Measurements from ENCODE around the gene CHRNB2. TPM values are rescaled to one million over a fixed set of nuclear protein-coding genes. Genes with fewer than 3 reads are reported as not detected.
A peak's percentile ranks its signal among the peaks of the same experiment; 100 is the strongest.

CHRNB2 gene
- total and polyA plus RNA-seq, 2 experiments from 2014 or later = 0.70 TPM; not detected in 1

DNA sequence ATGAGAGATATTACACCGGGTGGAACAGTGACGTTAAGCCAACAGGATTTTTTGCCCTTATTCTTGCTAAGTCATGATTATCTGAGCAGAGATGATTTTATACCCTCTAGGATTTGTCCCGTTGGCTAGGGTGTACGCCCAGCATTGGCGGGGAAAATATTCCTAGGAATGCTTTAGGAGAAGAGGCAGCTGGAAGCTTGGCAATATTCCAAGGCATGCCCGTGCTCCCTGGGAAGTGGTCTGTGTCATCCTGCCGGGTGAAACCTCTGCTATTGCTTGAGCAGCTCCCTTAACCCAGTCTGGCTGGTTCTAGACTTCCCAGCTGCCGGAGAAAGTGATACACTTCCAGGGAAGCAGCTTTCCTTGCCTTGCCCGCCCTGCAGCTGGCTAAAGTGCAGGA lies 16.2 kb downstream of the CHRNB2 start:
- TF ChIP-seq, protein P1, sequence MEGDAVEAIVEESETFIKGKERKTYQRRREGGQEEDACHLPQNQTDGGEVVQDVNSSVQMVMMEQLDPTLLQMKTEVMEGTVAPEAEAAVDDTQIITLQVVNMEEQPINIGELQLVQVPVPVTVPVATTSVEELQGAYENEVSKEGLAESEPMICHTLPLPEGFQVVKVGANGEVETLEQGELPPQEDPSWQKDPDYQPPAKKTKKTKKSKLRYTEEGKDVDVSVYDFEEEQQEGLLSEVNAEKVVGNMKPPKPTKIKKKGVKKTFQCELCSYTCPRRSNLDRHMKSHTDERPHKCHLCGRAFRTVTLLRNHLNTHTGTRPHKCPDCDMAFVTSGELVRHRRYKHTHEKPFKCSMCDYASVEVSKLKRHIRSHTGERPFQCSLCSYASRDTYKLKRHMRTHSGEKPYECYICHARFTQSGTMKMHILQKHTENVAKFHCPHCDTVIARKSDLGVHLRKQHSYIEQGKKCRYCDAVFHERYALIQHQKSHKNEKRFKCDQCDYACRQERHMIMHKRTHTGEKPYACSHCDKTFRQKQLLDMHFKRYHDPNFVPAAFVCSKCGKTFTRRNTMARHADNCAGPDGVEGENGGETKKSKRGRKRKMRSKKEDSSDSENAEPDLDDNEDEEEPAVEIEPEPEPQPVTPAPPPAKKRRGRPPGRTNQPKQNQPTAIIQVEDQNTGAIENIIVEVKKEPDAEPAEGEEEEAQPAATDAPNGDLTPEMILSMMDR (IDR thresholded peaks at IDR 0.05; ENCODE audit: poor library complexity) = no peak
- TF ChIP-seq EZH2phosphoT487 (IDR thresholded peaks at IDR 0.05; ENCODE audit: low read depth, severe bottlenecking, unreplicated experiment) = no peak
- TF ChIP-seq EZH2 (IDR thresholded peaks at IDR 0.05; ENCODE audit: borderline replicate concordance) = no peak
- H3K4me2 ChIP-seq = no peak overlapping the region
- no peaks in the 10 kb centered on the region for H3K4me1 ChIP-seq (ENCODE audit: insufficient read depth)
- H3K27ac ChIP-seq = no peak overlapping the region
- no peaks in the 10 kb centered on the region for H3K36me3 ChIP-seq (replicated peaks; ENCODE audit: insufficient read depth, low read depth)
- DNase-seq (ENCODE audit: low spot score) = peak; percentile 33
- no peak overlapping the region for H3K4me3 ChIP-seq
- H2AFZ ChIP-seq = no peak overlapping the region
- WGBS (ENCODE audit: low lambda C conversion rate, missing lambda C conversion rate) = 65% methylated on average over 9 of the region's 9 CpGs
- no peaks in the 10 kb centered on the region for H3K9me2 ChIP-seq (replicated peaks; ENCODE audit: insufficient read depth)
- H3K9me3 ChIP-seq (ENCODE audit: low read depth) = no peaks in the 10 kb centered on the region
- no peaks in the 10 kb centered on the region for H3K27me3 ChIP-seq
- no peaks in the 10 kb centered on the region for H4K20me1 ChIP-seq (ENCODE audit: insufficient read depth, poor library complexity, severe bottlenecking)
- H3K79me2 ChIP-seq = no peaks in the 10 kb centered on the region

DNA sequence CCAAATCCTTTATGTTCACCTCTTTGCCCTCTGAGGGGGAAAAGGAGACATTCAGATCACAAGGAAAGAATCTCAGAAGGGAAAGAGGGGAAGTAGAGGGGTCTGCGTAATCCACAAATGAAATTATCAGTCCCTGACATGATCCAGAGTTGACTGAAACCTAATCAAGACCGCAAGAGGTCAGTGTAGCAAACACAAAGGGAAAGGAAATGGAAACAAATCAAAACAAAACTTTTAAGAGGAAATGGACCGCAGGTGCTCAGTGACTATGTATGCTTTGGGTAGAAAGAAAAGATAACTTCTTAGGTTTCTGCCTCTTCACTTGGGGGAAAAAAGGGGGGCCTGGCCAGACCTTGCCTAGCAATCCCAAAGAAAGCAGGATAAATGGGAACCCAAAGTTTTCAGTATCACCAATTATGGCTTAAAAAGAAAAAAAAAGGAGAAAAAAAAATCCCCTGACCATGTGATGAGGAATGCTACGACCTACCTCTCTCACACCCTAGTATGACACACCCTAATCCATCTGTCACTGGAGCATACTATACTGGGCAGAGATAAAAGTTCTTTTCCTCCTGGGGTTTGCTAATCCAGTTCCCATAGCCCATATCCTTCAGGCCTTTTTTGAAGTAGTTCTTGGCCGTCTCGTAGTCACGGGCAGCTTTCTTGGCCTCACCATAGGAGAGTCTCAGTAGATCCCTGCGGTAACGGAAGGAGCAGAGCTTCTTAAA lies 16.9 kb downstream of the CHRNB2 start:
- WGBS (ENCODE audit: low lambda C conversion rate, missing lambda C conversion rate) = 94% methylated on average over 9 of the region's 9 CpGs
- H3K4me3 ChIP-seq = no peak overlapping the region
- H3K4me1 ChIP-seq (ENCODE audit: insufficient read depth) = no peaks in the 10 kb centered on the region
- no peak overlapping the region for H3K27ac ChIP-seq
- H3K27me3 ChIP-seq = no peaks in the 10 kb centered on the region
- H2AFZ ChIP-seq = no peak overlapping the region
- no peaks in the 10 kb centered on the region for H3K9me3 ChIP-seq (ENCODE audit: low read depth)
- no peaks in the 10 kb centered on the region for H3K36me3 ChIP-seq (replicated peaks; ENCODE audit: insufficient read depth, low read depth)
- H3K4me2 ChIP-seq = no peak overlapping the region
- no peaks in the 10 kb centered on the region for H3K9me2 ChIP-seq (replicated peaks; ENCODE audit: insufficient read depth)
- no peak for TF ChIP-seq EZH2phosphoT487 (IDR thresholded peaks at IDR 0.05; ENCODE audit: low read depth, severe bottlenecking, unreplicated experiment)
- TF ChIP-seq, protein P1 (IDR thresholded peaks at IDR 0.05; ENCODE audit: poor library complexity) = no peak
- no peak for TF ChIP-seq EZH2 (IDR thresholded peaks at IDR 0.05; ENCODE audit: borderline replicate concordance)
- no peaks in the 10 kb centered on the region for H3K79me2 ChIP-seq
- H4K20me1 ChIP-seq (ENCODE audit: insufficient read depth, poor library complexity, severe bottlenecking) = no peaks in the 10 kb centered on the region
- DNase-seq (ENCODE audit: low spot score) = no peak

DNA sequence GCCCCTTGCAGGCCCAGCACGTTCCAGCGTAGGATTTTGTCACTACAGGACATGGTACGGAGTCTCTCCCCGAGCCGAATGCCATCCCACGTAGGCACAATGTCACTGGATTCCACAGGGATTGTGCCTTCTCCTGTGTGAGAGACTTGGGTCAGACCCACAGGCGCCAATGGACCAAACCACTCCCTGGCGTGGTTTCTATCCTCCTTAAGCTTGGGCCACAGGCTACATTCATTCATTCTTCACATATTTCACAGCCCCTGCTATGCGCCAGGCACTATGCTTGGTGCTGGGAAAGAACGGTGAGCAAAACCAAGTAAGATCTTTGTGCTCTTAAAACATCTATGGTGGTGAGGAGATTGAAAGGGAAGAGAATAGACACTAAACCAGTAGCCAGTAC lies 18.7 kb downstream of the CHRNB2 start:
- Histone ChIP-seq H3K9me3 (ENCODE audit: low read depth) (no peaks in the 10 kb centered on the region), H2AFZ (no peak overlapping the region), H3K27me3 (no peaks in the 10 kb centered on the region), H3K79me2 (no peaks in the 10 kb centered on the region), H3K27ac (no peak overlapping the region), H3K4me2 (no peak overlapping the region), H4K20me1 (ENCODE audit: insufficient read depth, poor library complexity, severe bottlenecking) (no peaks in the 10 kb centered on the region), H3K4me3 (no peak overlapping the region), H3K36me3 (replicated peaks; ENCODE audit: insufficient read depth, low read depth) (no peaks in the 10 kb centered on the region), H3K4me1 (ENCODE audit: insufficient read depth) (no peaks in the 10 kb centered on the region), H3K9me2 (replicated peaks; ENCODE audit: insufficient read depth) (no peaks in the 10 kb centered on the region)
- 93% methylated on average over 10 of the region's 10 CpGs for WGBS (ENCODE audit: low lambda C conversion rate, missing lambda C conversion rate)
- TF ChIP-seq, protein P1 (IDR thresholded peaks at IDR 0.05; ENCODE audit: poor library complexity) = no peak
- no peak for TF ChIP-seq EZH2phosphoT487 (IDR thresholded peaks at IDR 0.05; ENCODE audit: low read depth, severe bottlenecking, unreplicated experiment)
- no peak for TF ChIP-seq EZH2 (IDR thresholded peaks at IDR 0.05; ENCODE audit: borderline replicate concordance)
- DNase-seq (ENCODE audit: low spot score) = no peak
